Fibroblast of skin of left biceps (primary cell): Measurements from ENCODE around the gene KRTAP5-6.
"Not testable (repeated sequence)": the region's sequence is repeated elsewhere in the genome, so short reads cannot be mapped to it uniquely, and the experiment has no call there.

ENCODE experiments used
- DNase-seq, 2 experiments: peaks; one replicate each; pipeline ENCODE4 v3.0.0-alpha.2; 2013; ENCODE audit warnings: low read depth in 2 of 2

Gene KRTAP5-6

DNA sequence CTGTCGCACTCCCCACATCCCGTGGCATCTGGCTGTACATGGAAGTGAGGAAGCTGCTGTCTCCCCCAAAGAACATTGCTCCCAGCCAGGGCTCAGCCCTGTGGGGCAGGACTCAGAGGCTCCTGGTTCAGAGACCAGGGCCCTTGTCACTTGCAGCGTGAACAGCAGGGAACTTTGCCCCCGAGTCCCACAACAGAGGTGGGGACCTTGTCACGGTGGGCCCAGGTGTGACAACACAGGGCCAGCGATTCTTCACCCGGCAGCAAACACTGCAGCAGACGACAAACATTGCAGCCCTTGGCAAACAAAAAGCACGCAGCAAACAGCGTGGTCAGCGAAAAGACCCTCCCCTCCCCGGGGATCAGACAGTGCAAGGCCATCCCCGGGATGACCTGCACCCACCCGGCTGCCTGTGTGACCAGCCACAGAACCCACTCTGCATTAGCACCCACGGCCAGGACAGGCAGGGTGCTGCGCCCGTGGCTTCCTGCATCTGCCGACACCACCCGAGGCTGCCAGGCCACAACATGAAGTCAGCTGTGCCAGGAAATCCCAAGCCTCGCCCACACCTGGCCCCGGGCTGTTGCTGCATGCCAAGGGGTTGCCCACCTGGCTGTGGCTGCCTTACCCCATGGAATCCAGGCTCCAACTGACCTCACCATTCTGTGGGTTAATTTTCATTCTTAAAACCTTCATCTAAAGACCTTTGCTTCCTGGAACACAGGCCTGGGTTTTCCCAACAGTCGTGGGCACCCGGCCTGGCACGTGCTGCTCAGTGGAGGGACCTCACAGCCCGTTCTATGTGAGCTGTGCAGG, 35.3 kb upstream of the KRTAP5-6 start:
- DNase-seq: not testable (repeated sequence)

DNA sequence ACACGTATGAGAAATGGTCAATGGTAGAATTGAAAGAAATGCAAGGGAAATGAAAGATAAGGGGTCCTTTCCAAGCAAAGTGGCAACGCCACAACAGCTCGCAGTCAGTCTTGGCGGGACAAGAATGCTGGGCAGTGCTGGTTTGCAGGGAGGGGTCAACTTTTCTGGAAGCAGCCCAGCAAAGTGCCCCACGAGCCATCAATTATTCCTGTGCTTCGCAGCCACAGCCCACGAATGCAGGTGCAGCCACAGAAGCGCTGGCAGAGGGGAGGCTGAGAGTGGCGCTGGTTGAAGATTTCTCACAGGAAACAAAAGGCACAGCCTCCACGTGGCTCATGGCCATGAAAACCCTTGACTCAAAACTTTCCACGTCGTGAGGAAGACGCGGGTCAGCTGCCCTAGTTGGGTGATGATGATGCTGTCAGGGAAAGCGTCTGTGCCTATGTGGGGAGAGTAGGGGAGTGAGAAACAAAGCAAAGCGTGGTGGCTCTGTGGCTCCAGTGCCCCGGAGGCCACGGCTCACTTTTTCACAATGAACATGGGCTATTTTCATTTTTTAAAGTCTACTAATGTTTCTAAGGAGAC, 34.2 kb upstream of the KRTAP5-6 start:
- DNase-seq: not testable (repeated sequence)

DNA sequence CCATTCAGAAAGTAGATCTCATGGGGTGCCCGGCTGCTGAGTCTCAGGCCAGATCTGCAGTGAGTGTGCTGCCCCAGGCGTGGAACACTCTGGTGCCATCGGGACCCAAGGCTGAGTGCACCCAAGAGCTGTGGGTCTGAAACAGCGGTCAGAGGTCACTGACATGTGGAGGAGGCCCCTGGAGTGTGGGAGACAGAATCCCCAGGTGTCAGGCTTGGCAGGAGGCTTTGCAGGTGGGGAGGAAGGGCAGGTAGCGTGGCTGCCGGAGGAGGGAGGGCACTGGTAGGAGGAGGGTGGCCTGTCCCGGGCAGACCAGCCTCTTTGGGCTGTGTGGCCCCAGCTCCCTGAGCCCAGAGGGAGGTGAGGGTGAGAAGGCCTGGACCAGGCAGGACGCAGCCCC, 31.7 kb upstream of the KRTAP5-6 start:
- no peak for DNase-seq

DNA sequence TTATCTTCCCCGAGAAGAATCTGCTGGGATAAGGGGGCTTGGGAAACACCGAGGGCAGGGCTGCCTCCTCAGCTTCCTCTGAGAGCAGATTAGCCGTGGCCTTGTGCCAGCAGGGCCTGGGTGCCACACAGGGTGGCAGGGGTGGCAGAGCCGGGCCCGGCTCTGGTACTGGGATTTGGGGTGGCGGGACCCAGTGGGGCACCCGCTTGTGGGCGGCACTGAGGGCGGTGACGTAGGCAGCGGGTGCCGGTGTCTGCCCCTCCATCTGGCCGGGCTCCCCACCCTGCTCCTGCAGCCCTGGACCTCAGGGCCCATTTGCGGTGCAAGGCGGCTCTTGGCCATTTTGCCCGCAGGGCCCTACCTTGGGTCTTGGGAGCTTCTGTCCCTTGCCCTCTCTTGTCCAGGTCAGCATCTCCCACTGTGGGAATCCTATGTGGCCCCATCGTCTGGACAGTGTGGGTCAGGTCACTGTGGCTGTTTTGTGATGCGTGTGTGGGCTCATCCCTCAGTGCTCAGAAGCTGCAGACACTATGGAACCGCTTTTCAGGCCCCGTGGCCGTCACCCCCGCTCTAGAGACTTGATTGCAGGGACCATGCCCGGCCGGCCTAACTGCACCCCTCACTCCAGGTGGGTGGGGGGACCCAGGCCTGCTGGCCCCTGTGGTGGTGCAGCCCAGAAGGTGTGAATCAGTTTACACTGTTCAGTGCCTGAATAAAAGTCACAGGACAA, 29.7 kb upstream of the KRTAP5-6 start:
- no peak for DNase-seq

DNA sequence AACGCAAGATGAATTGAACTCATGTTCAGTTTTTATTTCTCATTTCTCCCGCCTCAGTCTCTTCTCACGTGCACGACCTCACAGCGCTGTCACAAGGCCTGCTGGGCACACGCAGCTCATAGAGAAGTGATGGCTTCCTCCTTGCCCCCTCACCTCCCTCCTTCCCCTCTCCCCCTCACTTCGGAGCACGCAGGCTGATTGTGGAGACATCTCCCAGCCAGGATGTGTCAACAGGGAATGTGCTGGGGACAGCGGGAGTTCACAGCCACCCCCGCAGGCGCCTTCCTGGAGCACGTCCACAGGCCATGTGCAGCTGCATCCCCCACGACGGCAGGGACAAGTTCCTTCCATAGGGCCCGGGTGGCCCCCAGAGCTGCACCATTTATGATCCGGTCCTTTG, 29.1 kb upstream of the KRTAP5-6 start:
- DNase-seq: no peak

DNA sequence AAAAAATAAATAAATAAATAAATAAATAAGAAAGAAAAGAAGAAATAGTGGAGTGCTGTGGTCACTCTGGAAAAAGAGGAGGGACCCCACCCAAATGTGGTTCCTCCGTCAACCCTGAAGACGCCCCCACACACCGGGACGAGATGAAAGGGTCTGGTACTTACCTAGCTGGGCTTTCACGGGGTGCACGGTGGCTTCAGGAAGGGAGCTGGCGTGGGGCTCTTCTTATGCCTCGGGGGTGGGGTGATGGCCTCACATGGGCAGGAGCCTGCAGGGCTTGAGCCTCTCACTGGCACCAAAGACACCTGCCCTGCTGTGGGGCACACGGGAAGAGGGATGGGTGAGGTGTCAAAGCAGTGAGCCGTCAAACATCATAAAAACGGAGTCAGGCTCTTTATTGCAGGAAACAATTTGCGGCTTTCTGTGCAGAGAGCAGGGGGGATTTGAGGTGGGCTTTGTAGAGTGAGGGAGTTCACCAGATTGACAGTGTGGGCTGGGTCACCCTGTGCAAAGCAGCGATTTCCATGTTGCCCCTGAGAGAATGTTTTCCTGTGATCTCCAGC, 28.0 kb upstream of the KRTAP5-6 start:
- DNase-seq: no peak

DNA sequence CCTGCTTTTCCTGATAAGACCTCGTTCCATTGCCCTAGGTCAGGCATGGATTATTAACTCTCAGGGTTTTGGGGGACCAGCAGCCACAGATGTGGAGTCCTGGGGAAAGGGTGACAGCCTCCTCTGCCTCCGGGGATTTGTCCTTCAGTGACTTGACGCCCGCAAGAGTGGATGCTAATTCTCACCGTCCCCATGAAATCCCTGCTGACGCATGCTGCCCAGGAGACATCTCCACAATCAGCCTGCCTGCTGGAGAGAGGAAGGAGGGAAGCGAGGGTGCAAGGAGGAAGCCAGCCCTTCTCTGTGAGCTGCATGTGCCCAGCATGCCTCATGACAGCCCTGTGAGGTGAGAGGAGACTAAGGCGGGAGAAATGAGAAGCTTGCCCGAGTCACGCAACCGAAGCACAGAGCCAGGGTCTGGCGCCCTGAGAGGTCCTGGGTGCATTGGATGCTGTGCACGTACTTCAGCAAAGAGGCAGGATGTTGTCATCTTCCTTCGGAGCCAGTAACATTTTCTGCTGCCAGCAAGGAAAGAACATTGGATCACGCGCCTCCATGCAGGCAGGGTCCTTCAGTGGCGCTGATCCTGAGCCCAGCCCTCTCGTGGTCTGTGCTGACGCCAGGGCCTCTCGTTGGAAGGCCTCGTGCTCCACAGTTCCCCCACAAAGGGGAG, 27.3 kb upstream of the KRTAP5-6 start:
- no peak for DNase-seq

DNA sequence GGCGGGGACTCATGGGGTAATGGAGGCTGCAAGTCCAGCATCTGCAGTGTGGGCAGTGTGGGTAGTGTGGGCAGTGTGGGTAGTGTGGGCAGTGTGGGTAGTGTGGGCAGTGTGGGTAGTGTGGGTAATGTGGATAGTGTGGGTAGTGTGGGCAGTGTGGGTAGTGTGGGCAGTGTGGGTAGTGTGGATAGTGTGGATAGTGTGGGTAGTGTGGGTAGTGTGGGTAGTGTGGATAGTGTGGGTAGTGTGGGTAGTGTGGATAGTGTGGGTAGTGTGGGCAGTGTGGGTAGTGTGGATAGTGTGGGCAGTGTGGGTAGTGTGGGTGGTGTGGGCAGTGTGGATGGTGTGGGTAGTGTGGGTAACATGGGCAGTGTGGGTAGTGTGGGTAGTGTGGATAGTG, 26.5 kb upstream of the KRTAP5-6 start:
- DNase-seq: not testable (repeated sequence)

DNA sequence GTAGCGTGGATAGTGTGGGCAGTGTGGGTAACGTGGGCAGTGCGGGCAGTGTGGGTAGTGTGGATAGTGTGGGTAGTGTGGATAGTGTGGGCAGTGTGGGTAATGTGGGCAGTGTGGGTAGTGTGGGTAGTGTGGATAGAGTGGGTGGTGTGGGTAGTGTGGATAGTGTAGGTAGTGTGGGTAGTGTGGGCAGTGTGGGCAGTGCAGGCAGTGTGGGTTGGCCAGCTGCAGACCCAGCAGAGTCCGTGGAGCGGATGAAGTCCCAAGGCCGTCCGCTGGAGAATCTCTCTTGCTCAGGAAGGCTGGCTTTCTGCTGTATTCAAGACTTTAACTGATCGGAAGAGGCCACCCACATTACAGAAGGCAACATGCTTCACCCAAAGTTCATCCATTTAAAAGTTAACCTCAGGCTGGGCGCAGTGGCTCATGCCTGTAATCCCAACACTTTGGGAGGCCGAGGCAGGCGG, 26.1 kb upstream of the KRTAP5-6 start:
- no peak for DNase-seq

DNA sequence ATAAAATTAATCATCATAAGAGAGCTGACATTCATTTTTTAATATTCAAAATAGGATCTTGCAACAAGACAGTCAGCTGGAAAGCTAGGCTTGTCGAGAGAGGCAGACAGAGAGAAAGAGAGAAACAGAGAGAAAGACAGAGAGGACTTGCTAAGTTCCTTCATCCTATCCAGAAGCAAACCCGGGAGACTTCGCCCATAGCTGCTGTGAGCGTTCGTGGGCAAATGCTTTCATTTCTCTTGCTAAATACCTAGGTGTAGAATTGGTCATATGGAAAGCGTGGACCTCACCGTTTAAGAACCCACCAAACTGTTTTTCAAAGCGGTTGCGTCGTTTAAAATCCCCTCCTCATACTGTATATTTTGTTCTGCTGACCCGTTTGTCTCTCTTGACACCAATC, 25.3 kb upstream of the KRTAP5-6 start:
- DNase-seq: no peak

DNA sequence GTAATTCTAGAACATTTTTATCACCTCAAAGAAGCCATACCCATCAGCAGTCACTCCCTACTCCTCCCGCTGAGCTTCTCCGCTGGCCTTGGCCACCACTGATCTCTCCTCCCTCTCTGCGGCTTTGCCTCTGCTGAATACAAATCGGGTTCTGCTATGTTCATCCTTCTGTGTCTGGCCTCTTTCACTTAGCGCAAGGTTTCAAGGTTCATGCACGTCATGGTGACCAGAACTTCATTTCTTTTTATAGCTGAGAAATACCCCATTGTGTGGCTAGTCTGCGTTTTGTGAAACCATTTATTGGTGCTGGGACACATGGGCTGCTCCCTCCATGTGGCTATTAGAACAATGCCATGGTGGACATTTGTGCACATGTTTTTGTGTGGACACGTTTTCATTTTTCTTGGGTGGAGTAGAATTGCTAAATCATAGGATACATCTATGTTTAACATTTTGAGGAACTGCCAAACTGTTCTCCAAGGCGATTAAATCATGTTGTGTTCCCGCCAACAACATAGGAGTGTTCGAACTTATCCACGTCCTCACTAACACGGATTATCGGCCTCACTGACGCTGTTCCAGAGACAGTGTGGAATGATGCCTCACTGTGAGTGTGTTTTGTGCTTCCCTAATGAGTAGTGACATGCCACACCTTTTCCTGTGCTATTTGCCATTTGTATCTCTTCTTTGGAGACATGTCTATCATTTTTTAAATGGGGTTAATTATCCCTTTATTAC, 24.2 kb upstream of the KRTAP5-6 start:
- no peak for DNase-seq

DNA sequence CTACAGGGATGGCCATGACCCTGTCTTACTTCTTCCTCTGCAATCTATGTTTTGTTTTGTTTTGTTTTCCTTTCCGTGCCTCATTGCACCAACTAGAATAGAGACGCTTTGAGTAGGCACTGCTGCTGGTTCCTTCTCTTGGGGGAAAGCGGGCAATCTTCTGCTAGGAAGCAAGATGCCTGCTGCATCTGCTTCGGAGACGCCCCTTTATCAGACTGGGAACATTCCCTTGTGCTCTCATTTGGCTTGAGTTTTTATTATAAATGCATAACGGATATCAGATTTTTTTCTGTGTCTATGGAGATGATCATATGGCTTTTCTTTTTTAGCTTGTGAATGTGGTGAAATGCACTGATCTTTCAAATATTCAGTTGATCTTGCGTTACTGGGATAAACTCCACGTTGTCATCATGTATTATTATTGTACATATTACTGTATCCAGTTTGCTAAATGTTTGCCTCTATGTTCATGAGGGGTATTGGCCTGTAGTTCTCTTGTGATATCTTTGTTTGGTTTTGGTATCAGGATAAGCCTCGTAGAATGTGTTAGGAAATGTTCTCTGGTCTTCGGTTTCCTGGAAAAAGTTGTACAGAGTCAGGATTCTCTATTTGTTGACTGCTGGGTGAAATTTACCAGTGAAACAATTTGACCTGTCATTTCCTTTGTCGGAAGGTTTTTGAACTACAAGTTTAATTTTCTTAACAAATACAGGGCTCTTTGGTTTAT, 23.4 kb upstream of the KRTAP5-6 start:
- DNase-seq: no peak

DNA sequence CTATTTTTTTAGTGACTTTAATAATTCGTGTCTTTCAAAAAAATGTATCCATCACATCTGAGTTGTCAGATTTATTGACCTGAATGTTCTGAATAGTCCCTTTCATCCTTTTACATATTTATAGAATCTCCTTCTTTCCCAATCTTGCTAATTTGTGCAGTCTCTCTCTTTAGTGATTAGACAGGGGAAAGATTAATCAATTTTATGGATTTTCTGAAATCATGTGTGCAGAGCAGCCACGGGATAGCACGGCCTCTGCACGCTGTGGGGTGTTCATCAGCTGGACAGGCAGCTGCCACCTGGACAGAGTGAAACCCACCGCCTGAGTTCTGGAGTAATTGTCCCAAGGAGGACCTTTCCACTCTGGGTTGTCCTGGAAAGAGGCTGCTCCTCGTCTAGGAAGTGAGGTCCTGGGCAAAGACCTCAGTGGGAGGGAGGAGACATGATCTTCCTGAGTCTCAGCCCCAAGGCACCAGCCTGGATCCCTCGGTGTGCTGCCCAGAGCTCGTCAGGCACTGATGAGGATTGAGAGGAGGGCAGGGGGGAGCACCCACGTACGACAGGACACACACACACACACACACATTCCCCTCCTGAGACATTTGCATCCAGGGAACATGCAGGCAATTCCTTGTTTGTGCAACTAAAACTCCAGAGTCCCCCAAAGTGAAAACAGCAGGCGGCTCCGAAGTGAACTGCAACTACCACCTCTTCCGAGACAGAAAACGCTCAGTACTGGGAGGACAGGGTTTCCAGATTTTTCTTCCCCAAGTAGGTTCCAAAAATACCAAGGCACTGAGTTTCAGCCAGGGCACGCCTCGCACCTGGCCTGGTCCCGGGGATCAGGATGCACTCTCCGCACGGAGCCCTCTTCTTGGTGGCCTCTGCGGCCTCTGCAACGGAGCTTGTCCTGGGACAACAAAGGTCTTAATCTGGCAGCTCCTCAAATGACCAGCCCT, 22.5 kb upstream of the KRTAP5-6 start:
- DNase-seq: no peak

DNA sequence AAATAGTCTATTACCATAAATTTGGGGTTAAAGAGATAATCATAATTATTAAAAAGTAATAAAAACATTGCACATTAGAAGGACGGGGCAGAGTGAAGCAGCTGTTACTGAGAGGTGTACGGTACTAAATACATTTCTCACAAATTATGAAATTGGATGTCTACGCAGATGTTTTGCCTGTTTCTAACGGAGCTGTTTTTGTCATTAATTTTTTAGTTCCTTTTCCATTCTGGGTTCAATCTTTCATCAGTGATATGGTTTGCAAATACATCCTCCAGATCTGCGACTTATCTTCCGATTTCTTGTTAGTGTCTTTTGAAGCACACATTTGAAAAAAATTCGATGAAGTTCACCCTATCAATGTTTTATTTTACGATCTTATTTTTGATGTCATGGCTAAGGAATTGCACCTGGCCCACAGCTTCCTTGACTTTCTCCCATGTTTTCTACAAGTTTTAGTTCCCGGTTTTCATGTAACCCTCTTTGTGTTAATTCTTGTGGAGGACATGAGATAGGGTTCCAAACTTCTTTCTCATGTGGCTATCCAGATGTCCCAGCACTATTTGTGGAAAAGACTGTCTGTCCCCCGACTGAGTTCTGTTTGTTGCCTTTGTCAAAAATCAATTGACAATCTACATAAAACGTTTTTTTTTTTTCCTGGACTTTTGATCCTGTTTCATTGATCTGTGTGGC, 21.3 kb upstream of the KRTAP5-6 start:
- DNase-seq: no peak

DNA sequence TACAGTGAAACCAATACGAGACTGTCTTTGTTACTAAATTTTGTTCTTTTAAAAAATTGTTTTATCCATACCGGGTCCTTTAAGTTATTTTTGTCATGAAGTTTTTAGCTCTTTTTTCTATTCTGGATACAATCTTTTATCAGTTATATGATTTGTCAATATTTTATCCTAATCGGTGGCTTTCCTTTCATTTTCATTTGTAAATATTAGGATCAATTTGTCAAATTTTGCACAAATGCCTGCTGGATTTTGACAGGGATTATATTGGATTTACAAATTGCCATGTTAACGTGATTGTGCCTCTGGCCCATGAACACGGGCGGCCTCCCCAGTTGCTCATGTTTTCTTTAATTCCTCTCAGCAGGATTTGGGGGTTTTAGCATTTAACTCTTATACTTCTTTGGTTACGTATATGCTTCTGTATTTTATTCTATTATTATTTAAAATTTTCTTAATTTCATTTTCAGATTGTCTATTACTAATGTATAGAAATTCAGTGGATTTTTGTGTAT, 20.7 kb upstream of the KRTAP5-6 start:
- no peak for DNase-seq

DNA sequence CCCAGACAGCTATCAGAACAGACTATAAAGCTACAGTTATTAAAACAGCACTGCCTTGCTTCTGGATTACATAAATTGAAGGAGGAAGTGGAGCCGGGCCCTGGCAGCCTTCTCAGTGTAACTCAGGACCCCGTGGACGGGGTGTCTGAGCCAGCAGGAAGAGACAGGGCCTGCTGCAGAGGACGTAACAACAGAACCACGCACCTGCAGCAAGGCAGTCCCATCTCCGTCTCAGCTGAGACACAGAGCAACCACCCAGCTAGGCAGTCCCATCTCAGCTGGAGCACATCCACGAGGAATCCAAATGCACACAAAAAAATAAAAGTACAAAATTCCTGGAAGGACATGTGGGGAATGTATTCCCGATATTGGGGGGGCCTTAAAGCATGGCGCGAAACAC, 17.1 kb upstream of the KRTAP5-6 start:
- no peak for DNase-seq

DNA sequence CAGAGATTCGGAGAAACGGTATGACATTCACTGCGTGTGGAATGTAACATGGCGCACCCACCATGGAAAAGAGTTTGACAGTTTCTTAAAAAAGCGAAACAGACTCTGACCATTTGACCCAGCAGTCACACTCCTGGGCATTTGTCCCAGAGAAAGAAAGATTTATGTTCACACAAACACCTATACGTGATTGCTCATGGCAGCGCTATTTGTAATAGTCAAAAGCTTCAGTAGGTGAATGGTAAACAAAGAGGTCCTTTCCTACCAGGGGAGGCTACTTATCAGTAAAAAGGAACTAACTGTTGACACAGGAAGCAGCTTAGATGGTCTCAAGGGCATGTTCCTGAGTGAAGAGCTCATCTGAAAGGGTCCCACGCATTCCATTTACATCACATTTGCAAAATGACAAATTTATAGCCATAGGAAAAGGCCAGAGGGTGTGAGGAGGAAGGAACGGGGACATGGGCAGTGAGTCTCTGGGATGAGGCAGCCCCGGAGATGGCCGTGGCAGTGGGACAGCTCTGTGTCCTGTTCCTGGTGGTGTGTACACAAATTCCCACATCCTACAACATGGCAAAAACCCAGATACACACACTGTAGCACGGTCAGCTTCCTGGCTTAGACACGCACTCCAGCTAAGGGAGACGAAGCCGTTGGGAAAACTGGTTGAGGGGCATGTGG, 14.6 kb upstream of the KRTAP5-6 start:
- DNase-seq: no peak

DNA sequence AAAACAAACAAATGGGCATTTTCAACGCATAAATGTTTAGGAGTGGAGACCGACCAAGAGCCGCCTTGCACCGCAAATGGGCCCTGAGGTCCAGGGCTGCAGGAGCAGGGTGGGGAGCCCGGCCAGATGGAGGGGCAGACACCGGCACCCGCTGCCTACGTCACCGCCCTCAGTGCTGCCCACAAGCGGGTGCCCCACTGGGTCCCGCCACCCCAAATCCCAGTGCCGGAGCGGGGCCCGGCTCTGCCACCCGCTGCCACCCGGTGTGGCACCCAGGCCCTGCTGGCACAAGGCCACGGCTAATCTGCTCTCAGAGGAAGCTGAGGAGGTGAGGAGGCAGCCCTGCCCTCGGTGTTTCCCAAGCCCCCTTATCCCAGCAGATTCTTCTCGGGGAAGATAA, 13.8 kb upstream of the KRTAP5-6 start:
- not testable (repeated sequence) for DNase-seq
